Measurements from ENCODE around the gene NEDD1.

Gene NEDD1

GRCh38 chr12:96906849-96907670 is at the start of gene NEDD1:
NEDD1 (plus strand) TSS chr12:96907257; CDS start chr12:96909760, 2,503 bp downstream.
- peak within 1 kb of the TSS; percentile 99 for H3K27ac Mint-ChIP-seq

GRCh38 chr12:96858162-96858561 is 48.9 kb upstream of the NEDD1 start:
- no peaks in the 10 kb centered on the region for H3K4me1 Mint-ChIP-seq
- ATAC-seq: no peak
- H3K27ac Mint-ChIP-seq: no peak overlapping the region
- H3K27me3 Mint-ChIP-seq: peaks cover 8% of the 10 kb centered on the region
- DNase-seq: no peak
- no peak overlapping the region for H3K4me3 Mint-ChIP-seq
- H3K9me3 Mint-ChIP-seq: peaks cover 6 to 26% of the 10 kb centered on the region in 2 donors

More at GRCh38 chr12:96906849-96907670, at the start of gene NEDD1:
- Mint-ChIP-seq H3K9me3 (no peaks in the 10 kb centered on the region), H3K4me3 (peak within 1 kb of the TSS; percentile 95 to 96), H3K27me3 (no peaks in the 10 kb centered on the region), H3K4me1 (peaks cover 45% of the 10 kb centered on the region)
- peak; percentile 81 to 84 for DNase-seq
- peak; percentile 90 for ATAC-seq

GRCh38 chr12:96861656-96862055 is 45.4 kb upstream of the NEDD1 start:
- DNase-seq: no peak
- no peak overlapping the region for H3K27ac Mint-ChIP-seq
- peaks cover 2 to 13% of the 10 kb centered on the region in 2 donors for H3K9me3 Mint-ChIP-seq
- no peak overlapping the region for H3K4me3 Mint-ChIP-seq
- peaks cover 8% of the 10 kb centered on the region for H3K4me1 Mint-ChIP-seq
- H3K27me3 Mint-ChIP-seq: peaks cover 23% of the 10 kb centered on the region
- no peak for ATAC-seq

GRCh38 chr12:96862326-96862725 is 44.7 kb upstream of the NEDD1 start:
- ATAC-seq: no peak
- peaks cover 8% of the 10 kb centered on the region for H3K4me1 Mint-ChIP-seq
- no peak for DNase-seq
- H3K27me3 Mint-ChIP-seq: peaks cover 23% of the 10 kb centered on the region
- H3K27ac Mint-ChIP-seq: no peak overlapping the region
- H3K9me3 Mint-ChIP-seq: peaks cover 0 to 6% of the 10 kb centered on the region in 2 donors
- no peak overlapping the region for H3K4me3 Mint-ChIP-seq

- DNase-seq: no peak
- Mint-ChIP-seq H3K4me1 (peaks cover 8% of the 10 kb centered on the region), H3K4me3 (no peak overlapping the region), H3K27me3 (peaks cover 23% of the 10 kb centered on the region), H3K27ac (no peak overlapping the region), H3K9me3 (no peaks in the 10 kb centered on the region)
- no peak for ATAC-seq
These were observed 42.7 kb upstream of the NEDD1 start for GRCh38 chr12:96864335-96864734.

- DNase-seq: no peak
- Mint-ChIP-seq H3K9me3 (no peaks in the 10 kb centered on the region), H3K4me1 (peaks cover 8% of the 10 kb centered on the region), H3K4me3 (no peak overlapping the region), H3K27me3 (peaks cover 15% of the 10 kb centered on the region), H3K27ac (peak overlapping the region in 1 of 2 donors; percentile 49)
- ATAC-seq: no peak
These were observed 40.1 kb upstream of the NEDD1 start for GRCh38 chr12:96866801-96867590.

- ATAC-seq: no peak
- Mint-ChIP-seq H3K27ac (no peak overlapping the region), H3K27me3 (no peaks in the 10 kb centered on the region), H3K4me1 (no peaks in the 10 kb centered on the region), H3K9me3 (no peaks in the 10 kb centered on the region), H3K4me3 (no peak overlapping the region)
- DNase-seq: no peak
These were observed 36.1 kb upstream of the NEDD1 start for GRCh38 chr12:96870946-96871345.

GRCh38 chr12:96872961-96873360 is 34.1 kb upstream of the NEDD1 start:
- Mint-ChIP-seq H3K9me3 (no peaks in the 10 kb centered on the region), H3K4me1 (no peaks in the 10 kb centered on the region), H3K27me3 (peaks cover 8% of the 10 kb centered on the region), H3K4me3 (no peak overlapping the region), H3K27ac (no peak overlapping the region)
- ATAC-seq: no peak
- DNase-seq: no peak

GRCh38 chr12:96874211-96874610 is 32.8 kb upstream of the NEDD1 start:
- Mint-ChIP-seq H3K4me3 (no peak overlapping the region), H3K4me1 (no peaks in the 10 kb centered on the region), H3K27ac (no peak overlapping the region), H3K9me3 (no peaks in the 10 kb centered on the region), H3K27me3 (peaks cover 16% of the 10 kb centered on the region)
- DNase-seq: no peak
- no peak for ATAC-seq

- Mint-ChIP-seq H3K27me3 (peaks cover 16% of the 10 kb centered on the region), H3K9me3 (no peaks in the 10 kb centered on the region), H3K27ac (no peak overlapping the region), H3K4me1 (no peaks in the 10 kb centered on the region), H3K4me3 (no peak overlapping the region)
- ATAC-seq (no peak), DNase-seq (no peak)
These were observed 30.1 kb upstream of the NEDD1 start for GRCh38 chr12:96876966-96877365.

- ATAC-seq (no peak), DNase-seq (no peak)
- Mint-ChIP-seq H3K27ac (no peak overlapping the region), H3K4me1 (no peaks in the 10 kb centered on the region), H3K27me3 (peaks cover 16% of the 10 kb centered on the region), H3K9me3 (no peaks in the 10 kb centered on the region), H3K4me3 (no peak overlapping the region)
These were observed 28.4 kb upstream of the NEDD1 start for GRCh38 chr12:96878704-96879103.

GRCh38 chr12:96879301-96879700 is 27.8 kb upstream of the NEDD1 start:
- Mint-ChIP-seq H3K27me3 (peaks cover 16% of the 10 kb centered on the region), H3K4me3 (no peak overlapping the region), H3K4me1 (no peaks in the 10 kb centered on the region), H3K27ac (no peak overlapping the region), H3K9me3 (no peaks in the 10 kb centered on the region)
- DNase-seq (no peak), ATAC-seq (peak; percentile 28)

- Mint-ChIP-seq H3K27me3 (peaks cover 16% of the 10 kb centered on the region), H3K9me3 (no peaks in the 10 kb centered on the region), H3K4me3 (no peak overlapping the region), H3K27ac (no peak overlapping the region), H3K4me1 (no peaks in the 10 kb centered on the region)
- DNase-seq (no peak), ATAC-seq (no peak)
These were observed 26.8 kb upstream of the NEDD1 start for GRCh38 chr12:96880220-96880619.

GRCh38 chr12:96881608-96882007 is 25.4 kb upstream of the NEDD1 start:
- DNase-seq: no peak
- ATAC-seq: no peak
- H3K4me1 Mint-ChIP-seq: no peaks in the 10 kb centered on the region
- peaks cover 13% of the 10 kb centered on the region for H3K27me3 Mint-ChIP-seq
- H3K27ac Mint-ChIP-seq: no peak overlapping the region
- no peaks in the 10 kb centered on the region for H3K9me3 Mint-ChIP-seq
- no peak overlapping the region for H3K4me3 Mint-ChIP-seq

GRCh38 chr12:96882862-96883261 is 24.2 kb upstream of the NEDD1 start:
- ATAC-seq (no peak), DNase-seq (no peak)
- peaks cover 9% of the 10 kb centered on the region for H3K27me3 Mint-ChIP-seq
- no peaks in the 10 kb centered on the region for H3K9me3 Mint-ChIP-seq
- no peak overlapping the region for H3K4me3 Mint-ChIP-seq
- H3K27ac Mint-ChIP-seq: no peak overlapping the region
- H3K4me1 Mint-ChIP-seq: no peaks in the 10 kb centered on the region

GRCh38 chr12:96883571-96883970 is 23.5 kb upstream of the NEDD1 start:
- no peak for ATAC-seq
- Mint-ChIP-seq H3K4me3 (no peak overlapping the region), H3K27me3 (peaks cover 2% of the 10 kb centered on the region), H3K9me3 (no peaks in the 10 kb centered on the region), H3K27ac (no peak overlapping the region), H3K4me1 (no peaks in the 10 kb centered on the region)
- no peak for DNase-seq

Measured in stimulated activated naive CD8-positive, alpha-beta T cell treated with anti-CD3 and anti-CD28 coated beads, Interleukin-15, amount 100 ng/mL, for 72 hours (primary cell).